AG04449 (cell line): ENCODE results near the gene TSPAN31.

Experiments used
- CTCF ChIA-PET: fragments of 350-600 bp; formaldehyde crosslinking; extraction: SDS; loops from one replicate; lab custom pipeline; 2021; ENCODE audit warnings: antibody characterized with exemption; lab: Yijun Ruan, JAX
- POLR2A ChIA-PET: fragments of 400-600, 350-600 bp; formaldehyde crosslinking; extraction: SDS; loops from one replicate; lab custom pipeline; 2020; ENCODE audit warnings: antibody characterized with exemption, inconsistent platforms; lab: Yijun Ruan, JAX
- DNase-seq: peaks from one replicate; pipeline ENCODE4 v3.0.0-alpha.2; 2010; ENCODE audit warnings: low read depth, low spot score
- H3K4me3 ChIP-seq: 2 replicates; pipeline ENCODE4 v1.5.1; 2011; ENCODE audit warnings: low read depth, mild to moderate bottlenecking, control low read depth, low read length
- CTCF ChIP-seq: IDR thresholded peaks from one replicate; pipeline ENCODE4 v1.5.1; 2011; ENCODE audit warnings: mild to moderate bottlenecking, moderate library complexity, low read length, control low read depth, inconsistent platforms; ENCODE audit not compliant: insufficient read depth; ENCODE audit errors: missing control alignments

The TSPAN31 gene

GRCh38 chr12:57761391-57761998, 16.7 kb downstream of the TSPAN31 start:
- ChIA-PET CTCF (interaction anchor here (0.7 to 2.2 kb wide), 3 partner anchors 9 to 177 kb away, joined by 3 to 6 read pairs (median 4); partner anchors contain the start of gene CDK4), POLR2A (no interaction called here)
- H3K4me3 ChIP-seq: no peak overlapping the region
- no peak for DNase-seq
- TF ChIP-seq CTCF: no peak

- ChIA-PET CTCF (interaction anchor here (2.2 kb wide), 1 partner anchor 178 kb away, joined by 6 read pairs; no protein-coding TSS in a partner anchor), POLR2A (no interaction called here)
Measured at GRCh38 chr12:57762463-57762862, 17.6 kb downstream of the TSPAN31 start.

GRCh38 chr12:57763881-57764661, 19.2 kb downstream of the TSPAN31 start:
- no peak overlapping the region for H3K4me3 ChIP-seq
- POLR2A ChIA-PET: no interaction called here

More at GRCh38 chr12:57762463-57762862, 17.6 kb downstream of the TSPAN31 start:
- no peak overlapping the region for H3K4me3 ChIP-seq
- DNase-seq: no peak
- TF ChIP-seq CTCF: no peak

GRCh38 chr12:57764662-57765002, 19.8 kb downstream of the TSPAN31 start:
- CTCF ChIA-PET: interaction anchor here (0.6 to 5.4 kb wide), 10 partner anchors 8 to 142 kb away, joined by 3 to 44 read pairs (median 3); no protein-coding TSS in a partner anchor
- peak overlapping the region; percentile 46 for H3K4me3 ChIP-seq
- POLR2A ChIA-PET: no interaction called here
- no peak for DNase-seq
- no peak for TF ChIP-seq CTCF

More at GRCh38 chr12:57763881-57764661, 19.2 kb downstream of the TSPAN31 start:
- CTCF ChIA-PET: interaction anchor here (0.9 to 5.4 kb wide), 11 partner anchors 8 to 180 kb away, joined by 3 to 44 read pairs (median 3); no protein-coding TSS in a partner anchor
- no peak for DNase-seq
- TF ChIP-seq CTCF: no peak

- no peak for DNase-seq
- CTCF ChIA-PET: interaction anchor here (0.6 to 5.4 kb wide), 11 partner anchors 9 to 141 kb away, joined by 3 to 44 read pairs (median 3); no protein-coding TSS in a partner anchor
- H3K4me3 ChIP-seq: peak overlapping the region; percentile 46
- POLR2A ChIA-PET: no interaction called here
- TF ChIP-seq CTCF: peak; percentile 57
Measured at GRCh38 chr12:57765003-57765697, 20.3 kb downstream of the TSPAN31 start.
